HG03159 (cell line): ENCODE data around the gene HMGN4.

Experiments
- ATAC-seq: cut with Tn5 transposase; IDR thresholded peaks from one replicate; pipeline ENCODE4 v1.9.1; 2021; ENCODE audit warnings: mild to moderate bottlenecking, moderate library complexity; ENCODE audit not compliant: unreplicated experiment

Gene HMGN4

GRCh38 chr6:26550250-26550993 is 12.3 kb downstream of the HMGN4 start:
- ATAC-seq: no peak

- no peak for ATAC-seq
Observed at GRCh38 chr6:26552205-26552604, 14.0 kb downstream of the HMGN4 start.

DNA sequence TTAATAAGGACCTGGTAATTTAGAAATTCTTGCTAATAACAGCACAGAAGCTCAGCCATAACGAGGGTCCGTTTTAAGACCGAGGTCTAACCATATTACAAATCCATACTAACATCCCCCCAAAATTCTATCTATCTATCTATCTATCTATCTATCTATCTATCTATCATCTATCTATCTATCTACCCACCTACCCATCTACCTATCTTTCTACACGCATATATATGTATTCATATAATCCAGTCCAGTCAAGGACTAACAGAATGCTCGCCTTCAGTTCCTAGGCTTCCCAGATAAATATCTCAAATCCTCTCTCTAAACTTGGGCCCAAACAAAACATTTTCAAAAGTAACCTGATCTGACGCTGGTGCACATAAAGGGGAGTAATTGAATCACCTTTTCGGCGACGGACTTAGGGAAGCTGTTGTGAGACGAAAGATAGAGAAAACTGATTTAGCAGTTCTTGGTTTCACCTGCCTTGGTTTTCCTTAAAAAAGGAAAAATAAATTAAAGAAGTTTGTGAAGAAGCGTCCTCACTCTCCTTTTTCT is 14.5 kb downstream of the HMGN4 start:
- ATAC-seq: no peak

- ATAC-seq: peak; percentile 35
Observed at GRCh38 chr6:26553264-26553634, 15.1 kb downstream of the HMGN4 start.

- ATAC-seq: peak; percentile 30
Observed at GRCh38 chr6:26553635-26554446, 15.7 kb downstream of the HMGN4 start.

DNA sequence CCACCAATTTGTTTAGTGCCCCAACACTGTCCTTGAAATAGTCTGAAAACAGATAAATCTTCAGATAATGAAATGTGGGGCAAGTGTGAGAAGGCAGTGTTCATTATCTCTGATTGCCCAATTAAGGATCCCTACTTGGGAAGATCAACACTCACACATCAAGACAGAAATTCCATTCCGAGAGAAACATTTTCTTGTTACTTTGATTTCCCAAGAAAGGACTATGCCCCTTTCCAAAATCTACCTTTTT is 16.2 kb downstream of the HMGN4 start:
- ATAC-seq: no peak

- peak; percentile 41 for ATAC-seq
Observed at GRCh38 chr6:26554697-26555504, 16.7 kb downstream of the HMGN4 start.

DNA sequence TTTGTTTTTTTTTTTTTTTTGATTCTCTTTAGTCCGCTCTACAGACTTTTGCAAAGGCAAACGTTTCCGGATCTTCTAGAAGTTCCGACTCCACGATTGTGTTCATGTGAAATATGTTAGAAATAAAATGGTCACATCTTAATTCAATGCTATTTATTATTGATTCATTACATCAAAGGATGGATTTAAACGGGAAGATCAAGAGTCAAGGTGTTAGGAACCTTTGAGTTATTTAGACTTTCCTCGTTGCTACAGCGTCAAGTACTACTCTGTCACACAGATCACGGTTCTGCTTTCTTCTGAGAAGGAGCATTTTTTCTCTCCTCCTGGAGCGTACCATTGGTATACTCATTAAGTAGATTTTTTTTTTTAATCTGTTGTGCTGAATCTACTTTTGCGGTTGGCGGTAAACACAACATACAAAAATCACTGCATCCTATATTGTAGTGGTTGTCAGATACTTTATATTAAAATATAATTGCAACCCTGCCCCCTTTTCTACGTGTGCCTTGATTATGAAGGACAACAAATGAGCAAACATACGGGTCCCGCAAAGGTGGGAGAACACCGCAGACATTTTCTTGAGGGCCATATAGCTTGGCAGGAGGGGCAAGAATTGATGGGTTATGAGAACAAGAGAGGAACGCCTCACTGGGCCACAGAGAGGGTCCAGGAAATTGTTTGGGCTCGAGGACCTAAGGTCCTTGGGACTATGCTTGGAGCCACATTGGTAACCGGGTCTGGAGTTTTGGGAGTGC is 17.5 kb downstream of the HMGN4 start:
- ATAC-seq: no peak

- ATAC-seq: no peak
Observed at GRCh38 chr6:26556263-26557070, 18.3 kb downstream of the HMGN4 start.

DNA sequence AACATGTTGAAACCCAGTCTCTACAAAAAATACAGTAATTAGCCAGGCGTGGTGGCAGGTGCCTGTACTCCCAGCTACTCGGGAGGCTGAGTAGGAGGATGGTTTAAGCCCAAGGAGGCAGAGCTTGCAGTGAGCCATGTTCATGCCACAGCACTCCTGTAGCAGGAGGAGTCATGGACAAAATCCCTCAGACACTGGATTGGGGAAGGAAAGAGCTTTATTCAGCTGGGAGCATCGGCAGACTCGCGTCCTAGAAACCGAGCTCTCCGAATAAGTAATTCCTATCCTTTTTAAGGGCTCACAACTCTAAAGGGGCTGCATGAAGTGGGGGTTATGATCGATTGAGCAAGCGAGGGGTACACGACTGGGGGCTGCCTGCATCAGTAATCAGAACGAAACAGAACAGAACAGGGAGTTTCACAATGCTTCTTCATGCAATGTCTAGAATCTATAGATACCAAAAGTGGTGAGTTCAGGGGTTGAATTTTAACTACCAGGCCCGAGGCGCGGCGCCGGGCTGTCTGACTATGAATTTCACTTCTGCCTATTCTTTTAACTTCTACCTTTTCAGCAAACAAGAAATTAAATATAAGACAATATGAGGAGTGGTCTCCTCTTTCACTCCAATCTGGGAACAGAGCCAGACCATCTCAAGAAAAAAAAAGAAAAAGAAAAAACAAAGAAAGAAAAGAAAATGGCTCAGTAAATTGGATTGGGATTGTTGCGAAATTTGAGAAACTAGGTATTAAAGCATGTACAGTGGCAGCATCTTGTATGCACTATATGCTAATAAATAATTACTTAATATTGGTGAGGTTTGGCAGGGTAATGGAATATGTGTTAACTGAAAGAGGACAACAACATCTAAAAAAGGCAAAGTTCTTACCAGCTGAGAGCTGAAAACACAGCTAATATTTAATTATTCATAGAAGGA is 23.6 kb downstream of the HMGN4 start:
- ATAC-seq: no peak

- ATAC-seq: no peak
Observed at GRCh38 chr6:26563488-26563887, 25.3 kb downstream of the HMGN4 start.

GRCh38 chr6:26568601-26569432 is 30.7 kb downstream of the HMGN4 start:
- peak; percentile 71 for ATAC-seq

DNA sequence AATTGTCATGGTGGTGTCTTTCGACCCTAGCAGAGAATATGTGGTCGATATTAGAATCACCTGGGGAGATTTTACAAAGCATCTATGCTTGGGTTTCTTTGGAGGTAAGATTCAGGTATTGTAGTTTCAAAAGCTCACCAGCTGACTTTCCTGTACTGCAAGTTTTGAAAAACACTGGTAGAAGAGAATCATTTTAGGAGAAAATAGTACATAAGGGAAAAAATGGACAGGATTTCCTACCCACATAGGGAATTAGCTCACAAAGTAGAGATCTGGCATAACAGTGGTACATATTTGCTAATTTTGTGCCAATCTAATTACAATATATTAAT is 31.2 kb downstream of the HMGN4 start:
- ATAC-seq: no peak

DNA sequence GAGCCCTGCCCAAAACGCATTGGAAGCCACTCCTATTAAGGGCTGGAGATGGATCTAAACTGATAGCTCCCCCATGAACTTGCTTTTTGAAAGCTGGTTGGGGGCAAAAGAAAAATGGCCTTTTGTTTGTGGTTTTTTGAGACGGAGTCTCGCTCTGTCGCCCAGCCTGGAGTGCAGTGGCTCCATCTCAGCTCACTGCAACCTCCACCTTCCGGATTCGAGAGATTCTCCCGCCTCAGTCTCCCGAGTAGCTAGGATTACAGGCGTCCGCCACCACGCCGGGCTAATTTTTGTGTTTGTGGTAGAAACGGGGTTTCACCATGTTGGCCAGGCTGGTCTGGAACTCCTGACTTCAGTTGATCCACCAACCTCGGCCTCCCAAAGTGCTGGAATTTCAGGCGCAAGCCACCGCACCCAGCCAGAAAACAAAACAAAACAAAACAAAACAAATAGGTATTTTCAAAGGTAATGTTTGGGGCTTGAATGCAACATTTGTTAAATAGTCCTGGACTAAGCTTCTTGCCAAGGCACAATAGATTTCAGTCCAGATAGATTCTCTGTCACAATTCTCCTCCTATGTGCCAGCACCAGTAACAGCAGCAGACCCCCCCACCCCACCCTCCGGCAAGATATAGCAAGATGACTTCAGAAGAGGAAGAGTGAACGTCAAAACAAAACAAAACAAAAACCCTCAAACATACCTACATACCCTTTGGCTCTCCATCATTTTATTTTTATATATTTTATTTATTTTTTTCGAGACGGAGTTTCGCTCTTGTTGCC is 32.1 kb downstream of the HMGN4 start:
- ATAC-seq: no peak

GRCh38 chr6:26571592-26572296 is 33.6 kb downstream of the HMGN4 start:
- no peak for ATAC-seq

- ATAC-seq: no peak
Observed at GRCh38 chr6:26575494-26575939, 37.4 kb downstream of the HMGN4 start.

GRCh38 chr6:26576407-26576843 is 38.3 kb downstream of the HMGN4 start:
- no peak for ATAC-seq
